SJCRH30 (cell line): Measurements from ENCODE around the gene PACS1. TPM values are rescaled to one million over a fixed set of nuclear protein-coding genes. Genes with fewer than 3 reads are reported as not detected.
A peak's percentile ranks its signal among the peaks of the same experiment; 100 is the strongest.
"Not testable (repeated sequence)": the region's sequence is repeated elsewhere in the genome, so short reads cannot be mapped to it uniquely, and the experiment has no call there.

Experiments used
- DNase-seq, 2 experiments: peaks; one replicate each; pipeline ENCODE4 v3.0.0-alpha.2; 2015 to 2020
- H3K27ac ChIP-seq: fragments of 250-450 bp; sonication (Bioruptor Pico); 2 replicates; pipeline ENCODE4 v1.5.1; 2020; ENCODE audit warnings: mild to moderate bottlenecking, moderate library complexity
- H3K27me3 ChIP-seq: fragments of 250-450 bp; sonication (Bioruptor Pico); 2 replicates; pipeline ENCODE4 v1.5.1; 2020; ENCODE audit warnings: mild to moderate bottlenecking, moderate library complexity
- H3K36me3 ChIP-seq: fragments of 250-450 bp; sonication (Bioruptor Pico); 2 replicates; pipeline ENCODE4 v1.5.1; 2020; ENCODE audit warnings: mild to moderate bottlenecking, moderate library complexity
- H3K4me1 ChIP-seq: fragments of 250-450 bp; sonication (Bioruptor Pico); 2 replicates; pipeline ENCODE4 v1.5.1; 2020; ENCODE audit warnings: mild to moderate bottlenecking, moderate library complexity
- H3K4me3 ChIP-seq: fragments of 250-450 bp; sonication (Bioruptor Pico); 2 replicates; pipeline ENCODE4 v1.5.1; 2020; ENCODE audit warnings: mild to moderate bottlenecking, moderate library complexity
- H3K9me3 ChIP-seq: fragments of 250-450 bp; sonication (Bioruptor Pico); replicated peaks from 2 replicates; pipeline ENCODE4 v1.5.1; 2020; ENCODE audit warnings: mild to moderate bottlenecking, moderate library complexity
- total RNA-seq: library from RNA; depleted of rRNA; stranded (reverse); fragments of >200 nt; shearing (Covaris generic); gene quantifications from 2 replicates; pipeline ENCODE4 v1.2.3, GENCODE V29; 2014

The PACS1 gene
- total RNA-seq, 1 experiment from 2014 or later = 11.8 TPM

DNA sequence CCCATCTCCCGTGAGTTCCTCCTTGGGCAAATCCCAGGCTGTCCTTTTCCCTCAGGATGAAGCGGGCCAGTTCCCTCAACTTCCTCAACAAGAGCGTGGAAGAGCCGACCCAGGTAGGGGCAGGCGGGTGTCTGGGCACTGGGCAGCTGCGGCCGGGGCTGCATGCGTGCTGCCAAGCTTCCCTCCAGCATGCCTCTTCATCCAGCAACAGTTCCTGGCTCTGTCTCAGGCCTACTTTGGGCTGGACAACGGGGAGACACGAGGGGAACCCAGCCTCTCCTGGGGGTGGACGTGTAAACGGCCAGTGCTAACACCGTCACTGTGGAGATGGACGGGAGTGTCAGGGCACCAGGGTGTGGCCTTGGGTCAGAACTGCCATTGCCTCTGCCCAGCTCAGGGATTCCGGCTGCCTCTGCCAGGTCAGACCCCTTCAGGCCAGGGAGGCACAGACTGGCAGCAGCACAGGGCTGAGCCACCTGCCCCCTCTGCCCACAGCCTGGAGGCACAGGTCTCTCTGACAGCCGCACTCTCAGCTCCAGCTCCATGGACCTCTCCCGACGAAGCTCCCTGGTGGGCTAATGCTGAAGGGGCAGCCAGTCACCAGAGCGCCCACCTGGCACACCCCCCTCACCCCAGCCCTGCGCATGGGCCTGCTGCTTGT is 196.4 kb downstream of the PACS1 start:
- H3K36me3 ChIP-seq = no peaks in the 10 kb centered on the region
- no peaks in the 10 kb centered on the region; the same call in 1 of the 2 replicates for H3K4me1 ChIP-seq
- no peak for DNase-seq
- H3K27ac ChIP-seq = no peak overlapping the region
- no peaks in the 10 kb centered on the region for H3K9me3 ChIP-seq
- peak overlapping the region; percentile 73 for H3K4me3 ChIP-seq
- no peaks in the 10 kb centered on the region for H3K27me3 ChIP-seq

DNA sequence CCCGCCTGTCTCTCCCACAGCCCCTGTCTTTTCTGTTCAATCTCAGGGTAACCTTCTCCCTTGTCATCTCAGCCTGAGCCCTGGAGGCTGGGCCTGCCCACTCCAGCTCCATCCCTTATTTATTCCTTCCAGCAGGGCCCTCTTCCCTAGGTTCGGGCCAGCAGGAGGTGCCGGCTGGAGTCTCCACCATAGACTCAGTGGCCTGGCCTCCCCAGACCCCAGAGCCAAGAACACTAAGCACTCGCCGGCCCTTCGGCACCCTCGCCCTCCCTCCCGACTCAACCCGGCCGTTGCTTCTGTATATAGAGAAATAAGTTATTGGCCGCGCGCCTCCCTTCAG is 196.9 kb downstream of the PACS1 start:
- H3K4me3 ChIP-seq = peak overlapping the region; percentile 73
- no peaks in the 10 kb centered on the region for H3K9me3 ChIP-seq
- peak overlapping the region; percentile 23; the same call in 1 of the 2 replicates for H3K27ac ChIP-seq
- DNase-seq = no peak
- H3K36me3 ChIP-seq = no peaks in the 10 kb centered on the region
- H3K4me1 ChIP-seq = no peaks in the 10 kb centered on the region; the same call in 1 of the 2 replicates
- H3K27me3 ChIP-seq = no peaks in the 10 kb centered on the region

DNA sequence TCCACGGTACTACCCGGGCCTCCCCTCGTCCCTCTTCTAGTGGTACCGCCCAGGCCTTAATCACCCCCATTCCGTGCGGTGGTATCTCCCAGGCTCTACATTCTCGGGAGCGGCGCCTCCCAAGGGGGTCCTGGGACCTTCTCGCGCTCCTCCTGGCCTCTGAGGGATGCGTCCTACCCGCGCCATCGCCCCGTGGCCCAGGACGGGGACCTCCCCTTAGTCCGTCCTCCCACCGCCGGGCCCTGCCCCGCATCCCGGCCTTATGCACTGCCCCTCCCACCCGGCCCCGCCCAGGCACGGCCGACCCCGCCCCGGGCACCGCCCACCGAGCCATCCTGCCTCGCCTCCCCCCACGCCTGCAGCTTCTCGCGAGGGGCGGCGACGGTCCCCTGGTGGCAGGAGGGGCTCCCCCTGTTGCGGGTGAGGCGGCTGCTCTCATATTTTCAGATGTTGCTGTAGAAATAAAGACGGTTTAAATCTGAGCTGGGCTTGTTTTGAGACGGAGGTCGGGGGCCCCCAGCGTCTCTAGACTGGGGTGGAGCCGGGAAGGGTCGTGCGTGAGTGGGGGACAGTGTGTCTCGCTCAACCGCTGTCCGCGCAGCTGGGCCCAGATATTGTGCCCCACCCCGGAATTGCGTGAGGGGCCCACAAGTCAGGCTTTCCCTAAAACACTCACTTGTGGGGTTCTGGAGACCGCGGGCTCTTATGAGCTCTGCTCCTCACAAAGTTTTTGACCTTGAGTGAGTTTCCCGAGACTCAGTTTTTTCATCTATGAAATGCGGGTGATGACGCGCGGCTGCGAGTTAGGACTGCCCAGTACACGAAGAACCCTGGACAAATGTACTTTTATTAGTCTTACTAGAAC is 197.5 kb downstream of the PACS1 start:
- Histone ChIP-seq H3K27me3 (no peaks in the 10 kb centered on the region), H3K36me3 (no peaks in the 10 kb centered on the region), H3K4me1 (no peaks in the 10 kb centered on the region; the same call in 1 of the 2 replicates), H3K4me3 (peak overlapping the region; percentile 73), H3K9me3 (no peaks in the 10 kb centered on the region), H3K27ac (peak overlapping the region; percentile 86)
- DNase-seq = peak; percentile 88 to 89

DNA sequence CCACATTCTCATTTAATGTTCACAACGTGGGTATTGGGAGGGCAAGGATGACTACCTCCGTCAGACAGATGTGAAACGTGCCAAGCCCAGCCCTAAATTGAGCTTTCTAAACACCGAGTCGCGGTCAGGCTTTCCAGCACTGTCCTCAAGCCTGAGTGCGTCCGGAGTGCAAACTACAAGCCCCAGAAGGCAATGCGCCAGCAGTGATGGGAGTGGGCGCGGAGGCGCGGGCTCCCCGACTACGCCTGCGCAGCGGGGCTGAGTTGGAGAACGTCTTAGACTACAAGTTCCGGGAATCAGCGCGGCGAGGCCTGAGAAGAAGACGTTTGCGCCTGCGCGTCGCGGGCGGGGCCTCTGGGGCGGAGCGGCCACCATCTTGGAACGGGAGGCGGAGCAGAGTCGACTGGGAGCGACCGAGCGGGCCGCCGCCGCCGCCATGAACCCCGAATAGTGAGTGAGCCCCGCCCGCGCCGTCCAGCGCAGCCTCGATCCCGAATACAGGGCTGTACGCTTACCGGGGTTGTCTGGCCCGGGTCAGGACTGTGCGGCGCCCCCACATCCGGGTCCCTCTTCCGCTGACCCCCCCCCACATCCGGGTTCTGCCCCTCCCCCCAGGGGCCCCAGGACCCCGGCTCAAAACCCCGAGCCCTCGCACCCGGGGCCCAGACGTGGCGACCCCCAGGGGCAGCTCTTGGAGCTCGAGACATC is 198.3 kb downstream of the PACS1 start, which contains the start of gene RAB1B:
TSS of gene RAB1B (plus strand) at position 396 of the 708 bp plus-strand sequence. CDS start at position 437, 41 bp downstream.
- H3K36me3 ChIP-seq = peaks cover 3% of the 10 kb centered on the region; the same call in 1 of the 2 replicates
- DNase-seq = peak; percentile 99

DNA sequence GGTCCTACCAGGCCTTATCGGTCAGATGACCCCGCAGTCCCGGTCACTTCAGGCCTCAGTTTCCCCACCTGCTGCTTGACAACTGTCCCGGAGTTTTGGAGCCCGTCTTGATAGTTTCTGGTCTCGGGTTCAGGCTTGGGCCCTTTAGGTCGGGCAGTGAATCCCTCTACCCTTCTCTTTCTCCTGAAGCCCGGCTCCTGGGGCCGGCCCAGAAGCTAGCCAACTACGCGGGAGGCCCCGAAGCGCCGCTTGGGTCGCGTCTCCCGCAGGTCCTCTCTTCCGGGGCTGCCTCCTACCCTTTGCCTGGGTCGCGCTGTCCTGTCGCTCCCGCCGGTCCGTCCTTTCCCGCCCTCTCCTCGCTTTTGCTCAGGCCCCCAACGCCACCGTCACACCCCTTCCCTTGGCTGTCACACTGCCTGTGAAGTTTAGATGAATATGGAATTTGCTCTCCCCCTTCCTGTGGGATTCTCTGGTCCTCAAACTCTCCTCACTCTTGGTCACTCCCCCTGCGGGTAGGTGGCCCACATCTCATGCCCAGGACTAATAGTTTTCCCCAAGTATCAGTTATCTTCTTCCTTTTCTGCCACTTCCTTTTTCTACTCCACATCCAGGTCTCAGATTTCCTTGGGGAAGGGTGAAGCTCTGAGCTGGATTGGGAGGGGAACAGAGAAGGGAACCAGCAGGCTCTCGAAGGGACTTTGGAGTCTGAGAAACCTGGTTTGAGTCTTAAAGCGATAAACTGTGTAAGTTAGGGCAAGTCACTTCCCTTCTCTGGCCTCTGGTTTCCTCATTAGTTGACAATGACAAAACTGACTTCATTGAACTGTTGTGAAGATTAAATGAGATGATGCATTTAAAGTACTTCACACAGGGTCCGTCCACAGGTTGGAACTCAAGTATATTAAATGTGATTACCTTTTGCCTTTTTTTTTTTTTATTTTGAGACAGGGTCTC is 199.2 kb downstream of the PACS1 start:
- Histone ChIP-seq H3K9me3 (no peaks in the 10 kb centered on the region), H3K4me3 (peak overlapping the region; percentile 73), H3K27ac (peak overlapping the region; percentile 86), H3K36me3 (peaks cover 5% of the 10 kb centered on the region; the same call in 1 of the 2 replicates), H3K27me3 (no peaks in the 10 kb centered on the region), H3K4me1 (peaks cover 3% of the 10 kb centered on the region; the same call in 1 of the 2 replicates)
- DNase-seq = peak; percentile 49 to 66

More for the DNA sequence above, 198.3 kb downstream of the PACS1 start, which contains the start of gene RAB1B:
- peak within 1 kb of the TSS; percentile 86 for H3K27ac ChIP-seq
- no peaks in the 10 kb centered on the region for H3K27me3 ChIP-seq
- H3K4me3 ChIP-seq = peak within 1 kb of the TSS; percentile 73
- no peaks in the 10 kb centered on the region; the same call in 1 of the 2 replicates for H3K4me1 ChIP-seq
- no peaks in the 10 kb centered on the region for H3K9me3 ChIP-seq

DNA sequence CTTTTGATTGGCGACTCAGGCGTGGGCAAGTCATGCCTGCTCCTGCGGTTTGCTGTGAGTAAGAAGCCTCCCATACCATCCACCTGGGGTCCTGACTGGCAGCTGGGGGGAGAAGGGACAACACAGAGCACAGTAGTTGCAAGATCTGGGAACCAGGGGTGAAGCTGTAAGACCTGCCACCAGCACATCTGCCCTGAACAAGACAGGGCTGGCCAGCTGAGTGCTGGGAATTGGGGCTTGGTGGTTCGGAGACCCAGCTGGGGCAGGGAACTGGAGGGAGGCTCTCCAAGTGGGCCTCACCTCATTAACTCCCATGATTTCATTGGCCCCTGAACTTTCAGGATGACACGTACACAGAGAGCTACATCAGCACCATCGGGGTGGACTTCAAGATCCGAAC is 201.7 kb downstream of the PACS1 start:
- Histone ChIP-seq H3K27ac (no peak overlapping the region), H3K4me3 (no peak overlapping the region), H3K27me3 (no peaks in the 10 kb centered on the region), H3K36me3 (peaks cover 5% of the 10 kb centered on the region; the same call in 1 of the 2 replicates), H3K9me3 (no peaks in the 10 kb centered on the region), H3K4me1 (peaks cover 16% of the 10 kb centered on the region)
- DNase-seq = no peak

DNA sequence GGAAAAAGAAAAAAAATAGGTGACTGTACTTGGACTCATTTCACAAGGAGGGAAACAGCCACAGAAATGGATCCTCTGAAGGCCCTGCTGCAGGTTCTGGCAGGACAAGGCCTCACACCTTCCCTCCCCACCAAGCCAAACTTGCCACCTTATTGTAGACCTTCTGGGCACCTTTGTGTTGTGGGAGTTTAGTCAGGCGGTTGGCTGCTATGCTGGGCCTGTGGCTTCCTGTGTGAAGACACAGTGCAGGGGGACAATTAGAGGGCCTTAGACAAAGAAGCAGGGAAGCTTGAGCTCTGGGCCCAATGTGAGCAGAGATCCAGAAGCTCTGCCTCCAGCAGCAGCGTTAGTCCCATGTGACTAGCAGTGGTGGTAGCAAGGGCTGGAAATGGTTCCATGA is 202.5 kb downstream of the PACS1 start:
- DNase-seq = no peak
- Histone ChIP-seq H3K9me3 (no peaks in the 10 kb centered on the region), H3K27me3 (no peaks in the 10 kb centered on the region), H3K4me3 (no peak overlapping the region), H3K36me3 (peaks cover 5% of the 10 kb centered on the region; the same call in 1 of the 2 replicates), H3K4me1 (peaks cover 18% of the 10 kb centered on the region), H3K27ac (no peak overlapping the region)

DNA sequence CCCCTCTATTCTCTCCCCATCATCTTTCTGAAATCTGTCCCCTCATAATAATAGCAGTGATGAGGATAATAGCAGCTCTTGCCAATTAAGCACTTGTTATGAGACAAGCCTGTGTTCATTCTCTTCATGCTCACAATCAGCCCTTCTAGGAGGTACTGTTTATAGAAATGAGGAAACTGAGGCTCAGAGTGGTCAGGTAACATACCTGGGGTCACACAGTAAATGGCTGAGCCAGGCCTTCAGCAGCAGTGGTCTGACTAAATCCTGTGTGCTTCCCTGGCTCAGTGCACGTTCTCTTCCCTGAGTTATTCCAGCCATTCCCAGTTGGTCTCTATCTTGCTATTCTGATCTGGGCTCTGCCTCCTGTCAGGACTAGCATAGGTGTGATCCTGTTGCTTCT is 204.1 kb downstream of the PACS1 start:
- peaks cover 20% of the 10 kb centered on the region for H3K4me1 ChIP-seq
- H3K9me3 ChIP-seq = no peaks in the 10 kb centered on the region
- DNase-seq = no peak
- no peak overlapping the region for H3K4me3 ChIP-seq
- H3K27me3 ChIP-seq = no peaks in the 10 kb centered on the region
- no peak overlapping the region for H3K27ac ChIP-seq
- peaks cover 5% of the 10 kb centered on the region; the same call in 1 of the 2 replicates for H3K36me3 ChIP-seq

DNA sequence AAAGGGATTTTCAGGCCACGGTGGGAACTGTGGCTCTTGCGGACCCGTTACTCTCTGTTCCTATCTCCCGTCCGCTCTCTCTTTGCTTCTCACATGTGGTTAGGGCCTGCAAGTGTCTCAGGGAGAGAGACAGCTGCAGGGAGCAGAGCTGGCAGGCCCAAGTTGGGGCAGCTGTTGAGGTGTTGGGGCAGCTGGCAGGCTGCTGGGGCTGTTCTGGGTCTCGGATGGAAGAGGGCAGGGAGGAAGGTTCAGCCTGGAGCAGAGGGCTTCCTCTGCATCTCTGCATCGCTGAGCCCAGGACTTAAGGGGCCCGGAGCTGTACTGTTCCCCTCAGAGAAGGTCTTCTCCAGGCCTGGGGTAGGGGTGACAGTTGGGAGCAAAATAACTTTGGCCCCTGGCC is 205.3 kb downstream of the PACS1 start:
- H3K27ac ChIP-seq = peak overlapping the region; percentile 73
- H3K36me3 ChIP-seq = peaks cover 5% of the 10 kb centered on the region; the same call in 1 of the 2 replicates
- peaks cover 23% of the 10 kb centered on the region for H3K4me1 ChIP-seq
- no peak overlapping the region for H3K4me3 ChIP-seq
- peak; percentile 89 for DNase-seq
- H3K9me3 ChIP-seq = no peaks in the 10 kb centered on the region
- no peaks in the 10 kb centered on the region for H3K27me3 ChIP-seq

DNA sequence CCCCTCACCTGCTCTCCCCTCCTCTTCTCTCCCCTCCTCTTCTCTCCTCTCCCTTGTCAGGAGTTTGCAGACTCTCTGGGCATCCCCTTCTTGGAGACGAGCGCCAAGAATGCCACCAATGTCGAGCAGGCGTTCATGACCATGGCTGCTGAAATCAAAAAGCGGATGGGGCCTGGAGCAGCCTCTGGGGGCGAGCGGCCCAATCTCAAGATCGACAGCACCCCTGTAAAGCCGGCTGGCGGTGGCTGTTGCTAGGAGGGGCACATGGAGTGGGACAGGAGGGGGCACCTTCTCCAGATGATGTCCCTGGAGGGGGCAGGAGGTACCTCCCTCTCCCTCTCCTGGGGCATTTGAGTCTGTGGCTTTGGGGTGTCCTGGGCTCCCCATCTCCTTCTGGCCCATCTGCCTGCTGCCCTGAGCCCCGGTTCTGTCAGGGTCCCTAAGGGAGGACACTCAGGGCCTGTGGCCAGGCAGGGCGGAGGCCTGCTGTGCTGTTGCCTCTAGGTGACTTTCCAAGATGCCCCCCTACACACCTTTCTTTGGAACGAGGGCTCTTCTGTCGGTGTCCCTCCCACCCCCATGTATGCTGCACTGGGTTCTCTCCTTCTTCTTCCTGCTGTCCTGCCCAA is 206.0 kb downstream of the PACS1 start:
- Histone ChIP-seq H3K9me3 (no peaks in the 10 kb centered on the region), H3K4me3 (no peak overlapping the region), H3K36me3 (peaks cover 5% of the 10 kb centered on the region; the same call in 1 of the 2 replicates), H3K27me3 (no peaks in the 10 kb centered on the region), H3K4me1 (peaks cover 27% of the 10 kb centered on the region), H3K27ac (peak overlapping the region; percentile 73; the same call in 1 of the 2 replicates)
- no peak for DNase-seq

DNA sequence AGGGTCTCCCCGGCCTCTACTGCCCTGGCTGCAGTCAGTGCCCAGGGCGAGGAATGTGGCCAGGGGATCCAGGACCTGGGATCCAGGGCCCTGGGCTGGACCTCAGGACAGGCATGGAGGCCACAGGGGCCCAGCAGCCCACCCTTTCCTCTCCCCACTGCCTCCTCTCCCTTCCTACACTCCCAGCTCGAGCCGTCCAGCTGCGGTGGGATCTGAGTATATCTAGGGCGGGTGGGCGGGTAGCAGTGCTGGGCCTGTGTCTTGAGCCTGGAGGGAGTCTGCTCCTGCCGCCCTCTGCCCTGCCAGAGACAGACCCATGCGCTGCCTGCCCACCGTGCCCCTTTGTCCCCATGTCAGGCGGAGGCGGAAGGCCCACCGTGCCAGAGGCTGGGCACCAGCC is 206.5 kb downstream of the PACS1 start:
- peaks cover 27% of the 10 kb centered on the region for H3K4me1 ChIP-seq
- not testable (repeated sequence) for H3K9me3 ChIP-seq, H3K4me3 ChIP-seq, H3K27me3 ChIP-seq, DNase-seq, H3K27ac ChIP-seq, H3K36me3 ChIP-seq

DNA sequence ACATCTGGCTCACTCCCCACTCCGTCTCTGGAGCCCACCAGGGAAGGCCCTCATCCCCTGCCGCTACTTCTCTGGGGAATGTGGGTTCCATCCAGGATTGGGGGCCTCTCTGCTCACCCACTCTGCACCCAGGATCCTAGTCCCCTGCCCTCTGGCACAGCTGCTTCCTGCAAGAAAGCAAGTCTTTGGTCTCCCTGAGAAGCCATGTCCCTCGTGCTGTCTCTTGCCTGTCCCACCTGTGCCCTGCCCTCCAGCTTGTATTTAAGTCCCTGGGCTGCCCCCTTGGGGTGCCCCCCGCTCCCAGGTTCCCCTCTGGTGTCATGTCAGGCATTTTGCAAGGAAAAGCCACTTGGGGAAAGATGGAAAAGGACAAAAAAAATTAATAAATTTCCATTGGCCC is 207.0 kb downstream of the PACS1 start:
- peaks cover 27% of the 10 kb centered on the region for H3K4me1 ChIP-seq
- H3K36me3 ChIP-seq, H3K4me3 ChIP-seq, H3K27ac ChIP-seq, H3K9me3 ChIP-seq, H3K27me3 ChIP-seq, DNase-seq: not testable (repeated sequence)
